PFSK-1 (cell line): Measurements from ENCODE around the gene COA3.

Experiments used
- FOXP2 ChIP-seq: optimal IDR thresholded peaks from 2 replicates; pipeline ENCODE3; 2011; ENCODE audit warnings: borderline replicate concordance, control low read depth, inconsistent platforms; ENCODE audit not compliant: insufficient read depth; ENCODE audit errors: extremely low read length, extremely low read depth
- POLR2AphosphoS5 ChIP-seq: IDR thresholded peaks from 2 replicates; pipeline ENCODE4 v1.6.1; 2012; ENCODE audit warnings: low read depth, mild to moderate bottlenecking, control low read depth, low read length, moderate library complexity
- REST ChIP-seq, 2 experiments: IDR thresholded peaks; 2 replicates each; pipeline versions ENCODE4 v1.6.1 to v1.8.0; 2011 to 2012; ENCODE audit warnings: low read depth in 2 of 2, low read length in 2 of 2, control low read depth in 1 of 2, inconsistent platforms in 1 of 2, mild to moderate bottlenecking in 1 of 2, moderate library complexity in 1 of 2; ENCODE audit not compliant: insufficient read depth in 1 of 2
- SIN3A ChIP-seq: IDR thresholded peaks from 2 replicates; pipeline ENCODE4 v1.6.1; 2012; ENCODE audit warnings: mild to moderate bottlenecking, low read length, moderate library complexity, borderline replicate concordance; ENCODE audit not compliant: insufficient read depth
- TAF1 ChIP-seq: IDR thresholded peaks from 2 replicates; pipeline ENCODE4 v1.6.1; 2012; ENCODE audit warnings: low read length, control low read depth, borderline replicate concordance; ENCODE audit not compliant: insufficient read depth

COA3 gene

DNA sequence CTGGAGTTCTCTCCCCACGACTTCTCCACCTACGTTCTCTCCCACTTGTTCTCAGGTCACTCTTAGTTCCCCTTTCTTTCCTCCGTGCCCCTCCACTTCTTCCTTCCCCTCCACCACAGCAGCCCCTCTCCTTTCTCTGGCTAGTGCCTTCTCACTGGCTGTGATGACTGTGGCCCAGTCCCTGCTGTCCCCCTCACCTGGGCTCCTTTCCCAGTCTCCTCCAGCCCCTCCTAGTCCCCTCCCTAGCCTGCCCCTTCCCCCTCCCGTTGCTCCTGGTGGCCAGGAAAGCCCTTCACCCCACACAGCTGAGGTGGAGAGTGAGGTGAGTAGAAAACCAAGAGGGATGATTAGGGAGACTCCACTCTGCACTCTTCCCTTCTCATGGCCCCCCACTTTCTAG is 3.4 kb downstream of the COA3 start:
- no peak for TF ChIP-seq POLR2AphosphoS5
- TF ChIP-seq REST (IDR thresholded peaks at IDR 0.05; ENCODE audit: insufficient read depth in 1 of 2, low read depth in 2 of 2, low read length in 2 of 2), result no peak
- no peak for TF ChIP-seq FOXP2
- no peak for TF ChIP-seq SIN3A
- TF ChIP-seq TAF1, result no peak

DNA sequence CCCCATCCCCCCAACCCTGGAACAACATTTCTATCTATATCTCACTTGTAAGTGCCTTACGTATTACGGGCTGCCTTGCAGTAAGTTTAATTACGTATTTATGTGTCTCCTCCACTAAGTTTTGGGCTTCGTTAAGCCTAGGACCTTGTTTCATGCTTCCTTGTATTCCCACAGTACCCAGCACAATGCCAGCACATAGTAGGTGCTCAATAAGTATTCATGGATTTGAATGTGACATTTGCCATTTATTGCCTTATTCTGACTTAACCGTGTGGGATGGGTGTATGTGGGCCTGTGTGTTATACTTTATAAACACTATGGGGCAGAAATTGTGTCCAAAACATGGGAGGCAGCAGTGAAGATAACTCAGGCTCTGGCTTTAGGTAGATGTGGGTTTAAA is 6.0 kb downstream of the COA3 start:
- TF ChIP-seq POLR2AphosphoS5 (no peak), FOXP2 (no peak), REST (IDR thresholded peaks at IDR 0.05; ENCODE audit: insufficient read depth in 1 of 2, low read depth in 2 of 2, low read length in 2 of 2) (no peak), TAF1 (no peak), SIN3A (no peak)

DNA sequence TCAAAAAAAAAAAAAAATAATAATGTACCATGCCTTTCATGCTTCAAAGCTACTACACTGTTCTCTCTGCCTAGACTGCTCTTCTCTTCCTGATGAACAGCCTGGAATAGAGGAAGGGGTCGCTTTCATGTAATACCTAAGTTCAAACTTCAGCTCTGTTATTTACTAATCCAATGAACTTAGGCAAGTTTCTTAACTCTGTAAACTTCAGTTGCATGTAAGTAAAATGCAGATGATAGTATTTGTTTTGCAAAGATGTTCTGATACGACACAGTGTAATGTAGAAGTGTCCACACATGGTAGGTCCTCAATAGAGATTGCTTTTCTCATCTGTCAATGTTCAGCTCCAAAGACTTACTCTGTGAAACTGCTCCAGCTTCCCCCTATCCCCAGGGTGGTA is 6.6 kb downstream of the COA3 start:
- TF ChIP-seq POLR2AphosphoS5 (no peak), FOXP2 (no peak), REST (IDR thresholded peaks at IDR 0.05; ENCODE audit: insufficient read depth in 1 of 2, low read depth in 2 of 2, low read length in 2 of 2) (no peak), TAF1 (no peak), SIN3A (no peak)

GRCh38 chr17:42787266-42787665 is 11.2 kb downstream of the COA3 start:
- TF ChIP-seq POLR2AphosphoS5 (no peak), TAF1 (no peak), SIN3A (no peak), REST (IDR thresholded peaks at IDR 0.05; ENCODE audit: insufficient read depth in 1 of 2, low read depth in 2 of 2, low read length in 2 of 2) (no peak), FOXP2 (no peak)
